Hepatocyte (in vitro differentiated cells): Measurements from ENCODE around the gene MYH7B.

ENCODE experiments used
- CTCF ChIP-seq: fragments of 200-600 bp; sonication (generic); IDR thresholded peaks from 2 replicates; pipeline ENCODE4 v1.5.1; 2016; ENCODE audit warnings: antibody characterized with exemption, mild to moderate bottlenecking; ENCODE audit not compliant: poor library complexity
- EZH2 ChIP-seq: fragments of 200-600 bp; sonication (generic); IDR thresholded peaks from 2 replicates; pipeline ENCODE4 v1.6.1; 2016; ENCODE audit warnings: antibody characterized with exemption, mild to moderate bottlenecking, borderline replicate concordance

- TF ChIP-seq CTCF = no peak
- no peak for TF ChIP-seq EZH2
These were observed 34.6 kb downstream of the MYH7B start for GRCh38 chr20:34990231-34990630.
